Measurements from ENCODE around the gene FES.

GRCh38 chr15:90860942-90861675 lies 23.2 kb upstream of the FES start:
- TF ChIP-seq TAF1 (IDR thresholded peaks at IDR 0.05; ENCODE audit: borderline replicate concordance, insufficient read depth, low read length) (no peak), POLR2AphosphoS5 (IDR thresholded peaks at IDR 0.05; ENCODE audit: low read depth, low read length) (no peak), SIN3A (IDR thresholded peaks at IDR 0.05; ENCODE audit: borderline replicate concordance, insufficient read depth, low read length) (no peak)
